Keratinocyte (primary cell): ENCODE measurements around the gene ADAM12. TPM values are rescaled to one million over a fixed set of nuclear protein-coding genes. Genes with fewer than 3 reads are reported as not detected.

Source experiments
- DNase-seq: peaks from one replicate; pipeline ENCODE4 v3.0.0-alpha.2; 2011; ENCODE audit warnings: low read depth, missing footprints, low spot score
- FAIRE-seq: peaks from 2 replicates; lab custom pipeline; 2011; peaks lifted over from hg19 to GRCh38; lab: Jason Lieb, UNC
- H2AFZ ChIP-seq: 2 replicates; pipeline ENCODE4 v1.6.0; 2012; ENCODE audit warnings: low read length, control low read depth, inconsistent platforms; ENCODE audit not compliant: control insufficient read depth
- H3K27ac ChIP-seq: 2 replicates; pipeline ENCODE4 v1.5.1; 2011; ENCODE audit warnings: low read length; ENCODE audit not compliant: control insufficient read depth, insufficient read depth
- H3K27me3 ChIP-seq: 3 replicates; pipeline ENCODE4 v1.6.0; 2011; ENCODE audit warnings: low read length; ENCODE audit not compliant: control insufficient read depth, insufficient read depth; ENCODE audit errors: extremely low read depth
- H3K36me3 ChIP-seq, 2 experiments: 2 replicates in 1 of 2; 3 replicates in 1 of 2; pipeline ENCODE4 v1.5.1; 2011; ENCODE audit warnings: low read length in 2 of 2, mild to moderate bottlenecking in 1 of 2; ENCODE audit not compliant: control insufficient read depth in 2 of 2, insufficient read depth in 2 of 2; ENCODE audit errors: extremely low read depth in 1 of 2
- H3K4me1 ChIP-seq: 3 replicates; pipeline ENCODE4 v1.5.1; 2011; ENCODE audit warnings: low read length; ENCODE audit not compliant: control insufficient read depth, insufficient read depth; ENCODE audit errors: extremely low read depth
- H3K4me2 ChIP-seq: 3 replicates; pipeline ENCODE4 v1.6.0; 2011; ENCODE audit warnings: low read depth, low read length; ENCODE audit not compliant: control insufficient read depth, insufficient read depth; ENCODE audit errors: extremely low read depth
- H3K4me3 ChIP-seq, 3 experiments: fragments of 200-600 bp in 1 of 3; sonication (generic) in 1 of 3; 2 replicates in 2 of 3; 3 replicates in 1 of 3; pipeline ENCODE4 v1.5.1; 2011 to 2016; ENCODE audit warnings: low read length in 3 of 3, mild to moderate bottlenecking in 3 of 3, control low read depth in 2 of 3, inconsistent platforms in 1 of 3, low read depth in 1 of 3, mixed read lengths in 1 of 3, mixed run types in 1 of 3, moderate library complexity in 1 of 3; ENCODE audit not compliant: control insufficient read depth in 2 of 3, insufficient read depth in 2 of 3; ENCODE audit errors: extremely low read depth in 1 of 3
- H3K79me2 ChIP-seq: 2 replicates; pipeline ENCODE4 v1.6.0; 2012; ENCODE audit warnings: low read length; ENCODE audit not compliant: control insufficient read depth, insufficient read depth
- H3K9ac ChIP-seq: 3 replicates; pipeline ENCODE4 v1.6.0; 2011; ENCODE audit warnings: low read length; ENCODE audit not compliant: control insufficient read depth, insufficient read depth; ENCODE audit errors: extremely low read depth
- H3K9me1 ChIP-seq: 3 replicates; pipeline ENCODE4 v1.6.0; 2011; ENCODE audit warnings: low read length; ENCODE audit not compliant: control insufficient read depth, insufficient read depth; ENCODE audit errors: extremely low read depth
- H3K9me3 ChIP-seq: 2 replicates; pipeline ENCODE4 v1.5.1; 2012; ENCODE audit warnings: low read depth, low read length; ENCODE audit not compliant: control insufficient read depth
- H4K20me1 ChIP-seq: 3 replicates; pipeline ENCODE4 v1.6.0; 2011; ENCODE audit warnings: low read length; ENCODE audit not compliant: control insufficient read depth, insufficient read depth; ENCODE audit errors: extremely low read depth
- CTCF ChIP-seq, 3 experiments: IDR thresholded peaks in 1 of 3; conservative IDR thresholded peaks in 1 of 3; optimal IDR thresholded peaks in 1 of 3; 2 replicates in 2 of 3; 3 replicates in 1 of 3; pipeline versions ENCODE3 to v1.5.1; 2011; ENCODE audit warnings: low read length in 3 of 3, mild to moderate bottlenecking in 3 of 3, moderate library complexity in 2 of 3, control low read depth in 1 of 3, inconsistent platforms in 1 of 3; ENCODE audit not compliant: insufficient read depth in 2 of 3; ENCODE audit errors: extremely low read depth in 1 of 3
- EZH2 ChIP-seq: IDR thresholded peaks from one replicate; pipeline ENCODE4 v1.6.1; 2012; ENCODE audit warnings: inconsistent platforms, mild to moderate bottlenecking, low read length, moderate library complexity
- dilution Hi-C: fragments of 300-500 bp; cut with MboI; formaldehyde crosslinking; loops from one replicate; pipeline ENCODE4 v1.7.0; 2020; ENCODE audit warnings: low sequenced_read_pairs; ENCODE audit not compliant: extremely low pct_ligation_motif_present
- polyA plus RNA-seq, 5 experiments: library from polyadenylated mRNA; depleted of rRNA in 3 of 5; stranded (reverse) in 3 of 5; stranded (forward) in 1 of 5; unstranded in 1 of 5; fragments of >200 nt; gene quantifications; 1 replicate in 1 of 5; 2 replicates in 3 of 5; 3 replicates in 1 of 5; pipeline versions ENCODE4 v1.2.1 to v1.2.3, GENCODE V29; 2011 to 2012; ENCODE audit warnings: missing spikeins in 2 of 5, low read depth in 1 of 5, low replicate concordance in 1 of 5

ADAM12 gene
- polyA plus RNA-seq, 1 donor (not counting 4 experiments of a cell fraction or from before 2014, with no cell fraction given), result 0.07 TPM

GRCh38 chr10:126407831-126408230 lies 19.6 kb upstream of the ADAM12 start:
- Histone ChIP-seq H3K27ac (no peak overlapping the region), H3K9ac (no peak overlapping the region), H3K9me3 (no peaks in the 10 kb centered on the region), H2AFZ (no peak overlapping the region), H3K79me2 (no peaks in the 10 kb centered on the region), H3K9me1 (no peaks in the 10 kb centered on the region), H3K4me3 (no peak overlapping the region), H3K36me3 (no peaks in the 10 kb centered on the region), H3K27me3 (no peaks in the 10 kb centered on the region), H4K20me1 (no peaks in the 10 kb centered on the region), H3K4me2 (no peak overlapping the region), H3K4me1 (no peaks in the 10 kb centered on the region)
- DNase-seq, result no peak
- dilution Hi-C loops, result no loop called here
- FAIRE-seq, result no peak
- TF ChIP-seq EZH2 (no peak), CTCF (optimal IDR thresholded peaks at IDR 0.05 in 1 of 3, IDR thresholded peaks at IDR 0.05 in 1 of 3, conservative IDR thresholded peaks at IDR 0.05 in 1 of 3; ENCODE audit: extremely low read depth in 1 of 3, insufficient read depth in 2 of 3, low read length in 3 of 3) (peak in 1 of 3 experiments; percentile 4)

DNA sequence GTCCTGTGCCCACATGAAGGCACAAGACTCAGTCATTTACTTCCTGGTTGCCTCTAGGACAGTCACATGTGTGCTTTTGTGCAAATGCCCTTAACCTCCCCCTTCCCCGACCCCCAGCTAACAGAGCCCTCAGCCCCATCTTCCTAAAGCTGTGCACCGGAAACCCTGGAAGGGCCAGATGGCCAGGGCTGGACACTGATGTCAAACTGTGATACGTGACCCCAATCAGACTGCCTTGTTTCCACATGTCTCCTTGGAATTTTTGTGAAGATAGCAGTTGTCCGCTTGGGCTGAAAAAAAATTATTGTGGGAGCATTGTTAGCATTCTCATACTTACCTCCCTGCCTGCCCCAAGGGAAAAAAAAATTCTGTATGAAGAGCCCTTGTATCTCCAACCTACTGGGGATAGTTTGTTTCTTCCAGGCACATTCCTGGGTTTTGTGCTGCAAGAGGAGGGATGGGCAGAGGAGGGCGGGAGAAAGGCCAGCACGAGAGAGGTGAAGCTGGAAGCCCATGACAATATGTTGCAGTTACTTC lies 17.0 kb upstream of the ADAM12 start:
- TF ChIP-seq CTCF (optimal IDR thresholded peaks at IDR 0.05 in 1 of 3, IDR thresholded peaks at IDR 0.05 in 1 of 3, conservative IDR thresholded peaks at IDR 0.05 in 1 of 3; ENCODE audit: extremely low read depth in 1 of 3, insufficient read depth in 2 of 3, low read length in 3 of 3) (no peak), EZH2 (no peak)
- Histone ChIP-seq H3K27me3 (no peaks in the 10 kb centered on the region), H4K20me1 (no peaks in the 10 kb centered on the region), H3K36me3 (no peaks in the 10 kb centered on the region), H3K4me1 (no peaks in the 10 kb centered on the region), H2AFZ (no peak overlapping the region), H3K9ac (no peak overlapping the region), H3K4me3 (no peak overlapping the region), H3K9me3 (no peaks in the 10 kb centered on the region), H3K4me2 (no peak overlapping the region), H3K79me2 (no peaks in the 10 kb centered on the region), H3K27ac (no peak overlapping the region), H3K9me1 (no peaks in the 10 kb centered on the region)
- no peak for DNase-seq
- dilution Hi-C loops, result no loop called here
- no peak for FAIRE-seq
